OCI-LY1 (cell line): ENCODE measurements around the gene WDR20.

Source experiments
- EZH2 ChIP-seq: fragments of 200-600 bp; sonication (generic), shearing (Covaris generic); IDR thresholded peaks from 2 replicates; pipeline ENCODE4 v1.8.0; 2017; ENCODE audit warnings: borderline replicate concordance, mixed run types, mild to moderate bottlenecking, antibody characterized with exemption, low read length, moderate library complexity, mixed read lengths
- TF ChIP-seq, protein P1 (sequence below): fragments of 200-600 bp; sonication (generic), shearing (Covaris generic); IDR thresholded peaks from 2 replicates; pipeline ENCODE4 v1.5.1; 2017; ENCODE audit warnings: mild to moderate bottlenecking, antibody characterized with exemption, low read length, moderate library complexity, mixed read lengths

DNA sequence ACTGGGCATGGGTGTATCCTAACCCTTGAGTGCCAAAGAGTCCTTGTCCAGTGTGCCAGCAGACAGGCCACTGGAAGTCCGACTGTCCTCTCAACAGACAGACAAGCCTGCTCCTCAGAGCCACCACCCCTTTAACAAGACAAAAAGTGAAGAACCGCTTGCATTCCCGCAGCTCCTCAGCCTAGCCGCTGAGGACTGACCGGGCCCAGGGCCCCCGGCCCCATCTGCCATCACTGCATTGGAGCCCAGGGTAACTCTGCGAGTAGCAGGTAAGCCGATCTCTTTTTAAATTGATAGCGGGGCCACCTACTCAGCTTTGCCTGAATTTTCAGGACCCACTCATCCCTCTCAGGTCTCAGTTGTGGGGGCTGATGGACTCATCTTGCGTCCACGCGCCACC, 96.3 kb downstream of the WDR20 start:
- TF ChIP-seq, protein P1, sequence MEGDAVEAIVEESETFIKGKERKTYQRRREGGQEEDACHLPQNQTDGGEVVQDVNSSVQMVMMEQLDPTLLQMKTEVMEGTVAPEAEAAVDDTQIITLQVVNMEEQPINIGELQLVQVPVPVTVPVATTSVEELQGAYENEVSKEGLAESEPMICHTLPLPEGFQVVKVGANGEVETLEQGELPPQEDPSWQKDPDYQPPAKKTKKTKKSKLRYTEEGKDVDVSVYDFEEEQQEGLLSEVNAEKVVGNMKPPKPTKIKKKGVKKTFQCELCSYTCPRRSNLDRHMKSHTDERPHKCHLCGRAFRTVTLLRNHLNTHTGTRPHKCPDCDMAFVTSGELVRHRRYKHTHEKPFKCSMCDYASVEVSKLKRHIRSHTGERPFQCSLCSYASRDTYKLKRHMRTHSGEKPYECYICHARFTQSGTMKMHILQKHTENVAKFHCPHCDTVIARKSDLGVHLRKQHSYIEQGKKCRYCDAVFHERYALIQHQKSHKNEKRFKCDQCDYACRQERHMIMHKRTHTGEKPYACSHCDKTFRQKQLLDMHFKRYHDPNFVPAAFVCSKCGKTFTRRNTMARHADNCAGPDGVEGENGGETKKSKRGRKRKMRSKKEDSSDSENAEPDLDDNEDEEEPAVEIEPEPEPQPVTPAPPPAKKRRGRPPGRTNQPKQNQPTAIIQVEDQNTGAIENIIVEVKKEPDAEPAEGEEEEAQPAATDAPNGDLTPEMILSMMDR = no peak
- no peak for TF ChIP-seq EZH2
